Islet of Langerhans (tissue), 1 donor: ENCODE results near the gene SLC22A5.

Experiments used
- FAIRE-seq: peaks from one replicate; lab custom pipeline; 2011; peaks lifted over from hg19 to GRCh38; lab: Jason Lieb, UNC

Gene SLC22A5

DNA sequence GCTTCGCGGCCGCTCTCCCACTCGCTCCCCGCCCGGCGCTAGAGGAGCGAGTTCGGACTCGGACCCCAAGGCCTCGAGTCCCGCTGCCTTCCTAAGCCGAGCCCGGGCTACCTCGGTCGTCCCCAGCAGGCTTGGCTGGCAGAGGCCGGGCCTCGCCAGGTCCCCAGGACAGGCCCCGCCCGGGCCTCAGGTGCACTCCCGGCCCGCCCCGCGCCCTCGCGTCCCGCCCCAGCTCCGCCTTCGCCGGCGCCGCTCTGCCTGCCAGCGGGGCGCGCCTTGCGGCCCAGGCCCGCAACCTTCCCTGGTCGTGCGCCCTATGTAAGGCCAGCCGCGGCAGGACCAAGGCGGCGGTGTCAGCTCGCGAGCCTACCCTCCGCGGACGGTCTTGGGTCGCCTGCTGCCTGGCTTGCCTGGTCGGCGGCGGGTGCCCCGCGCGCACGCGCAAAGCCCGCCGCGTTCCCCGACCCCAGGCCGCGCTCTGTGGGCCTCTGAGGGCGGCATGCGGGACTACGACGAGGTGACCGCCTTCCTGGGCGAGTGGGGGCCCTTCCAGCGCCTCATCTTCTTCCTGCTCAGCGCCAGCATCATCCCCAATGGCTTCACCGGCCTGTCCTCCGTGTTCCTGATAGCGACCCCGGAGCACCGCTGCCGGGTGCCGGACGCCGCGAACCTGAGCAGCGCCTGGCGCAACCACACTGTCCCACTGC, at the start of gene SLC22A5:
SLC22A5 (plus strand) TSS at position 237 of the 707 bp plus-strand sequence; CDS start at position 500, 263 bp downstream.
- no peak for FAIRE-seq

- FAIRE-seq = no peak
Measured at GRCh38 chr5:132319975-132320374, 49.5 kb upstream of the SLC22A5 start.

DNA sequence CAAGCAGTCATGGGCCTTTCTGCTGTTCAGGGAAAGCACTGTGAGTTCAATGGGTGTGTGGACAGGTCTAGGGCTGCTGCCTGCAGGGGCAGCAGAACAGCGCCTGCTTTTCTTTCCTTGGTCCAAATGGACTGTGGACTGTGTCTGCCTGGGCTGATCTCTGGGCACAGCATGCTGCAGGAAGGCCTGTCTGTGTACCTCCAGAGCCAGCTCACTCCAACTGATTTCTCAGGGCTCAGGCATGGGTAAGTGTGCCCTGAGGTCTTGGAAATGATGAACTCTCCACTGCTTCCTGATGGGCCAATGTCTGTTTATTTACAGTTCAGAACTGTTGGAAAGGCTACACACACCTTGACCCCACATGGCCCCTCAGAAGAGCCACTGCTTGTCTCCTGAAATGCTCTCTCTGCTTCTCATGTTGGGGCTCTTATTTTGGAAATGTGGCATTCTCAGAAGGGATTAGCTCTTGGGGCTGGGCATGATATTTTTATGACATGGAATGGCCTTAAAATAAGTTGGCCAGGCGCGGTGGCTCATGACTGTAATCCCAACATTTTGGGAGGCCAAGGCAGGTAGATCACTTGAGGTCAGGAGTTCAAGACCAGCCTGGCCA, 48.3 kb upstream of the SLC22A5 start:
- no peak for FAIRE-seq

GRCh38 chr5:132322266-132322665, 47.2 kb upstream of the SLC22A5 start:
- no peak for FAIRE-seq

GRCh38 chr5:132323202-132323601, 46.3 kb upstream of the SLC22A5 start:
- FAIRE-seq = no peak

DNA sequence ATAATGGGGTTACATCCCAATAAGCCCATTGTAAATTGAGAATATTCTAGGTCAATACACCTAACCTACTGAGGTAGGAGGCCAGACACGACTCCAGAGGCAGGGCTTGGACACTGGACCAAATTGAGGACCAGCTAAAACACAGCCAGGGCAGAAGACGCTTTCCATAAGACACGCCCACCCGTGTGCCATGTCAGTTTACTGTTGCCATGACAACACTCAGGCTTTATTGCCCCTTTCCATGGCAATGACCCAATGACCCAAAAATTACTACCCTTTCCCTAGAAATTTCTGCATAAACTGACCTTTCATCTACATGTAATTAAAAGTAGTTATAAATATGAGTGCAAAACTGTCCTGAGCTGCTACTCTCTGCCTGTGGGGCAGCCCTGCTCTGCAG, 43.8 kb upstream of the SLC22A5 start:
- FAIRE-seq = no peak

DNA sequence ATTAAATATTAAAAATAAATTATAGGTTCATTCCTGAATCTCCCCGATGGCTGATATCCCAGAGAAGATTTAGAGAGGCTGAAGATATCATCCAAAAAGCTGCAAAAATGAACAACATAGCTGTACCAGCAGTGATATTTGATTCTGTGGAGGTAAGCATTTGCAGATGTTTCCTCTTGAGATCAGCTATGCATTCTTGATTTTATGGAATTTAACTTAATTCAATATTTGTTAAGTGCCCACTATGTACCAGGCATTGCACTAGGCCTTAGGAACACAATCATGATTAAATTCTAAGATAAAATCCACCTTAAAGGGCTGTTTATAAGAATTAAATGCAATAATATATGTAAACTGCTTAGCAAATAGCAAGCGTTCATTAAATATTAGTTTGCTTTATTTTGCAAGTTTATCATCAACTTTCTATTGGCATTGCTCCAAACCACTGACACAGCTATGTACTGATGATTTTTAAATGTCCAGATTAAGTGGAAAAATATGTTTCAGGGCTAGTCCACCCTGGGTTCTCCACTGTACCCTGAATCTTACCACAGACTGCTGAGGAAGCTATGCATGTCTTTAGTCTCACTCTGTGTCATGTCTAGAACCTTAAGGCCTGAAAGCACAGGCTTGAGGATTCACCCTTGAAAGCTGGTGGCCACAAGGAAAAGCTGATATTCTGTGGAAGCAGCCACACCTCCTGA, 42.1 kb upstream of the SLC22A5 start:
- no peak for FAIRE-seq

- no peak for FAIRE-seq
Measured at GRCh38 chr5:132334812-132335211, 34.7 kb upstream of the SLC22A5 start.

DNA sequence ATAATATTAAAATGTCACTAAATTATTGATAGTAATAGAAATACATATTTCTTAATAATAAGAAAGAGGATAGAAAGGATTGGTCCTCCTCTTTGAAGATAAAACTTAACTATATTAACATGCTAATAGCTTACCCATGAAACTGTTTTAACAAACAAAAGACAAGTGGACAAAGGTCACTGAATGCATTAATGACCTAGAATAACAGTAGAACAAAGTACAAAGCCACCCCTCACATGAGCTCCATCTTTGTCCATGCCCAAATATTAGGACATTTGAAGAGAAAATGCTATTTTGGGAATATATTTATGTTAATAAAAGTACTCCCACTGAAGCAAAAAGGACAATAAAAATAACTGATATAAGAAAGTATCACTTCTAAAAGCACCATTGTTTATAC, 34.1 kb upstream of the SLC22A5 start:
- no peak for FAIRE-seq

DNA sequence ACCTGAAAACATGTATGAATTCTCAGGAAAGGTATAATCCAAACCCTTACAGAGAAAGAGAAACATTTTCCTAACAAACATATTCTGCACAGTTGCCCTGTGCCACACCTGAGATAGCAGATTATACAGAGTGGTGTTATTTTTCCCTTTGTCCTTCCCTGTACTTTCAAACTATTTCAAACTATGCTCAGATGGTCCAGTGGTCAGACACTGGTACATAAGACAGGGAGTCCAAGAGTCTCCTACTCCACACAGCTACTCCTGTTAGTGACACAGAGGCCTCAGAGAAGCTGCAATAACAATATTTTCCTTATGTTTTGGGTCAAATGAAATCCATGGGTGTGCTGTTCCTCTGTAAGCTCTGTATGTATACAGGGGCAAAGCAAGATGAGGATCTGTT, 30.0 kb upstream of the SLC22A5 start:
- FAIRE-seq = no peak

DNA sequence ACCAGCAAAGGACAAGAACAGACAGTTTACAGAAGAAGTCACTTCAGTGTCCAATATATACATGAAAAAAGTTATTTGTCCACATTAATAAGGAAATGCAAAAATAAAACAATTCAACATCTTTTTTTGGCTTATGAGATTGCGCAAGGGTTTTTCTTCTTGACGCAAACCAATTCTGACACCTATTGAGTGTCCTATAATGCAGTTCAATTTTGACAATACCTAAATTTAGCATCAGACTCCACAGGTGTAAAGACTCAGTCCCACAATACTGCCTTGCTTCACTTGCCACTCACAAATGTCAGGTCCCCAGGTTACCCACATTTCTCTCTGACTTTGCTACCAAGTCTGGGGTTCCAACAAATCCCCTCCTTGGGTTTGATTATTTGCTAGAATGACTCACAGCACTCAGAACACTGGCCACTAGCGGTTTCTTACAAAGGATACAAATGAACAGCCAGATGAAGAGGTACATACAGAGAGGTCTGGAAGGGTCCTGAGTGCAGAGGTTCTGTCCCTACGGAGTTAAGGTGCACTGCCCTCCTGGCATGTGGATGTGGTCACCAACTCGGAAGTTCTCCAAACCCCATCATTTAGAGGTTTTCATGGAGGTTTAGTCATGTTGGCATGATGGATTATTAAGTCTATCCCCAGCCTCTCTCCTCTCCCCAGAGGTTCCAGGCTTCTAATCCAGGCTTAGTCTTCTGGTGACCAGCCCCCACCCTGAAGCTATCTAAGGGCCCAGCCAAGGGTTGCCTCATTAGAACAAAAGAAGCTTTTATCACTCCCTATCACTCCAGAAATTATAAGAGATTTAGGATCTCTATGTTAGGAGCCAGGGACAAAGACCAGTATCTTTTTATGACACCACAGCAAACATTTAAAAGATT, 27.0 kb upstream of the SLC22A5 start:
- no peak for FAIRE-seq

GRCh38 chr5:132344775-132345514, 24.6 kb upstream of the SLC22A5 start:
- no peak for FAIRE-seq

GRCh38 chr5:132353486-132353995, 16.0 kb upstream of the SLC22A5 start:
- no peak for FAIRE-seq

DNA sequence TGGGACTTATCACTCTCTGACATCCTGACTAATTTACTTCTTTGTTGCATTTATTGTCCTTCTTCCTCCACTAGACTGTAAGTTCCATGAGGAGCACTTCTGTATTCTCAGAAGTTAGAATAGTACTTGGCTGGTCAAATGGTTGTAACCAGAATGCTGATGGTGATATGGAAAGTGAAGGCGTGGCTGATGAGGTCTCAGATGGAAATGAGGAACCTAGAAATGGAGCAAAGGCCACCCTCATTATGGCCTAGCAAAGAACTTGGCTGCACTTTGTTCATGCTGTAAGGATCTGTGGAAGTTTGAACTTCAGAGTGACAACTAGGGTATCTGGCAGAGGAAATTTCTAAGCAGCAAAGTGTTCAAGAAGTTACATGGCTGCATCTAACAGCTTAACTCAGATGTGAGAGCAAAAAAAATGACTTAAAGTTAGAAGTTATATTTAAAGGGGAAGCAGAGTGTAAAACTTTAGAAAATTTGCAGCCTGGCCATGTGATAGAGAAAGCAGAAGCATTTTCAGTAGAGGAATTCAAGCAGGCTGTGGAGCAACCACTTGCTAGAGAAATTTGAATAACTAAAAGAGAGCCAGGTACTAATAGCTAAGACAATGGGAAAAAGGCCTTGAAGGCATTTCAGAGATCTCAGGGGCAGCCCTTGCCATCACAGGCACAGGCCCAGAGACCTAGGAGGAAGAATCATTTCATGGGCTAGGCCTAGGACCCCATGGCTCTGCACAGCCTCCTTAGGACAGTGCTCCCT, 14.9 kb upstream of the SLC22A5 start:
- FAIRE-seq = no peak

DNA sequence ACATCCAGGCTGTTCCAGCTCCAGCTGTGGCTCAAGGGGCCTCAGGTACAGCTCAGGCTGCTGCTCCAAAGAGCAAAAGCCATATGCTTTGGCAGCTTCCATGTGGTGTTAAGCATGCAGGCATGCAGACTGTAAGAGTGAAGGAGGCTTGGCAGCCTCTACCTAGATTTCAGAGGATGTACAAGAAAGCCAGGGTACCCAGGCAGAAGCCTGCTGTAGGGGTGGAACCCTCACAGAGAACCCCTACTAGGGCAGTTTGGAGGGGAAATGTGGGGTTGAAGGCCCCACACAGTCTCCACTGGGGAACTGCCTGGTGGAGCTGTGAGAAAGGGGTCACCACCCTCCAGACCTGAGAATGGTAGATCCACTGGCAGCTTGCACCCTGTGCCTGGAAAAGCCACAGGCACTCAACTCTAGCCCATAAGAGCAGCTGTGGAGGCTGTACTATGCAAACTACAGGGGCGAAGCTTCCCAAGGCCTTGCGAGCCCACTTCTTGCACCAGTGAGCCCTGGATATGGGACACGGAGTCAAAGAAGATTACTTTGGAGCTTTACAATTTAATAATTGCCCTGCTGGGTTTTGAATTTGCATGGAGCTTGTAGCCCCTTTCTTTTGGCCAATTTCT, 14.3 kb upstream of the SLC22A5 start:
- FAIRE-seq = no peak

GRCh38 chr5:132358775-132359174, 10.7 kb upstream of the SLC22A5 start:
- FAIRE-seq = no peak

DNA sequence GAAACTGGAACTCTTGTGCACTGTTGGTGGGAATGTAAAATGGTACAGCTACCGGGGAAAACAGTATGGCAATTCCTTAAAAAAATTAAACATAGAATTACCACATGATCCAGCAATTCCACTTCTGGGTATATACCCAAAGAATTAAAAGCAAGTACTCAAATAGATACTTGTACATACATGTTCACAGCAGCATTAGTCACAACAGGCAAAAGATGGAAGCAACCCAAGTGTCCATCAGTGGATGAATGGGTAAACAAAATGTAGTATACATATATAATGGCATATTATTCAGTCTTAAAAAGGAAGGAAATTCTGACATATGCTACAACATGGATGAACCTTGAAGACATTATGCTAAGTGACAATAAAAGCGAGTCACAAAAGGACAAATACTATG, 7.4 kb upstream of the SLC22A5 start:
- FAIRE-seq = no peak

DNA sequence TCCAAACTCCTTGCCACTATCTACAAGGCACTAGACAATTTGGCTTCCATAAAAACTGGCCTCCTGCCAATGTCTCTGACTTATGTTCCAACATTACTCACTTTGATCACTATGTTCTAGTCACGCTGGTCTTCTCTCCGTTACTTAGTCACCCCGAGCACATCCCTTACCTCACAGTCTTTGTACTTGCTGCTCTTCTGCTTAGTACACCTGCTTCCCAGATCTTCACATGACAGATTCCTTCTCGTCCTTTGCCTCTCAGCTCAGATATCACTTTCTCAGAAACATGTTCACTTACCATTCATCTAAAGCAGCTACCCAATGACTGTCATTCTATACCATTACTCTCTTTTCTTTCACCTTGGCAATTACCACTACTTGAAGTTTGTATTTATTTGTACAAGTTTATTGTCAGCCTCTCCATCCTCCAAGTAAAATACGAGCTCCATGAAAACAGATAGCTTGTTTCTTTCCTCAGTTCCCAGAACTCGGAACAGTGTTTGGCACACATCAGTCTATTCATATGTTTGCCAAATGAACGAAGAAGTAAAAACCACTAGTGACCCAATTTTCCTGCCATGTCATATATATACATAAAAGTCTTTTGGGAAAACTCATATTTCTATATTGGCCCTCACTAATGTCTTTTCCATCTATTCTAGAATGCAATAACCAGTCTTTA, 5.9 kb upstream of the SLC22A5 start:
- FAIRE-seq = no peak

DNA sequence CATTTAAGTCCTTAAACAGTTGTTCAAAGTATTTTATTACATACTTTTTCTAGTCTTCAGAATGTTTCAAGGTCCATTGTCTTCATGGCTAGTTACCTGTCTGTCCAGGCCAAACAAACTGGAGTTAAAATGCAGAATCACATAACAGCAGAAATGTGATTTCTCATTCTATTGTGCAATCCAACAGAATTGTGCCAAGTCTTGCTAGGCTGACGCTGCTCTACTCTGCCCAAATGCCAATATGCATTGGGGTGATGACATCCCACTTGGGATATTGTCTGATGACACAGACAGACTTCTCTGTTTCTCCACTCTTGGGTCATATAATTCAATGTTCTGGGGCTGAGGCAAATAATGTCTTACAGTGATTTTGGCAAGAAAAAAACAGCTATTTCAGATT, 5.2 kb upstream of the SLC22A5 start:
- no peak for FAIRE-seq

DNA sequence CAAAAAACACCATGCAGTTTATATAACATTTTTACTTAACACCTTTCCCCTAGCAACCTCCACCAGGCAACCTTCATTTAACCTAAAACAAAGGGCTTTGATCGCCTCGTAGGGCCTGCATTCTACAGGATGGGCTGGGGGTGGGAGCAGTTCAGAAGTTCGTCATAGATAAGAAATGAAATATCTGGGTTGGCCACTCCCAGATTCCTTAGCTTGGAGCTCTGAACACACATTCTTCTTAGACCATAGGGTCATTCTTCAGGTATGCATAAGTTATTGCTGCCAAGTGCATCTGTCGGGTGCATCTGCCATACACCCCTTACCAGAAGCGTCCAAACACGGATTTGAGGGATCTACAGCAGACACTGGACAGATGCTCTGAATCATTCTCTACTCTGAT, 4.3 kb upstream of the SLC22A5 start:
- no peak for FAIRE-seq
